ENCODE results near the gene KIAA1614.

DNA sequence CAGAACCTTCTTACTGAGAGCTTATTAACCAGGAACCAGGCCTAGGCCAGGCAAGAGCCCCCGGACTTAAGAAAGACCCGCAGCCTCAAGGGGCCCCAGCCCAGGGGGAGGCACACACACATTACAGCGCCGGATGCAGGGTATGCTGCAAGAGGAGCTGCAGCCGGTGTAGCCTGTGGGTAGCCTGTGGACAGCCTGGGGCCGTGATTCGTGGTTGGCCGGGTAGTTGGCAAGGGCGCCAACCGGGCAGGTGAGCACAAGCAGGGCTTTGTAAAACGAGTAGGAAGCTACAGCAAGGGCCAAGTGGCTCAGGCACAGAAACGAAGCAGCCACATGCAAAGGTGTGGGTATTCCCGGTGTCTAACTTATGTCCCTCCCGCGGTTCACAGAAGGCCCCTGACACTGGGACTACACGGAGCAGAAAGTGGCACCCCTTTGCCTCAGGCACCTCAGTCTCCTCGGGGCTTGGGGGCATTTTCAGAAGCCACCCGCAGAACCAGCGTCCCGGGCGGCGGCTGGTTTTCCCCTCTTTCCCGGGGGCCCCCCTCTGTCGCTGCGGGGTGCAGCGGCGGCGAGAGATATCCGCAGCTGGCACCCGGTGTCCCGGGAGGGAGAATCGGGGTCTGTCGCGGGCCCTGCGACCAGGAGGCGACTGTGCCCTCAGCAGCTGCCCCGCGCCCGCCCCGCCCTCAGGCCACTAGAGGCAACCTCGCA, 40.8 kb downstream of the KIAA1614 start:
- TF ChIP-seq, protein P1, sequence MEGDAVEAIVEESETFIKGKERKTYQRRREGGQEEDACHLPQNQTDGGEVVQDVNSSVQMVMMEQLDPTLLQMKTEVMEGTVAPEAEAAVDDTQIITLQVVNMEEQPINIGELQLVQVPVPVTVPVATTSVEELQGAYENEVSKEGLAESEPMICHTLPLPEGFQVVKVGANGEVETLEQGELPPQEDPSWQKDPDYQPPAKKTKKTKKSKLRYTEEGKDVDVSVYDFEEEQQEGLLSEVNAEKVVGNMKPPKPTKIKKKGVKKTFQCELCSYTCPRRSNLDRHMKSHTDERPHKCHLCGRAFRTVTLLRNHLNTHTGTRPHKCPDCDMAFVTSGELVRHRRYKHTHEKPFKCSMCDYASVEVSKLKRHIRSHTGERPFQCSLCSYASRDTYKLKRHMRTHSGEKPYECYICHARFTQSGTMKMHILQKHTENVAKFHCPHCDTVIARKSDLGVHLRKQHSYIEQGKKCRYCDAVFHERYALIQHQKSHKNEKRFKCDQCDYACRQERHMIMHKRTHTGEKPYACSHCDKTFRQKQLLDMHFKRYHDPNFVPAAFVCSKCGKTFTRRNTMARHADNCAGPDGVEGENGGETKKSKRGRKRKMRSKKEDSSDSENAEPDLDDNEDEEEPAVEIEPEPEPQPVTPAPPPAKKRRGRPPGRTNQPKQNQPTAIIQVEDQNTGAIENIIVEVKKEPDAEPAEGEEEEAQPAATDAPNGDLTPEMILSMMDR (IDR thresholded peaks at IDR 0.05), result no peak
- TF ChIP-seq POLR2A (IDR thresholded peaks at IDR 0.05), result no peak
